ENCODE results near the gene PWP1.

PWP1 gene

DNA sequence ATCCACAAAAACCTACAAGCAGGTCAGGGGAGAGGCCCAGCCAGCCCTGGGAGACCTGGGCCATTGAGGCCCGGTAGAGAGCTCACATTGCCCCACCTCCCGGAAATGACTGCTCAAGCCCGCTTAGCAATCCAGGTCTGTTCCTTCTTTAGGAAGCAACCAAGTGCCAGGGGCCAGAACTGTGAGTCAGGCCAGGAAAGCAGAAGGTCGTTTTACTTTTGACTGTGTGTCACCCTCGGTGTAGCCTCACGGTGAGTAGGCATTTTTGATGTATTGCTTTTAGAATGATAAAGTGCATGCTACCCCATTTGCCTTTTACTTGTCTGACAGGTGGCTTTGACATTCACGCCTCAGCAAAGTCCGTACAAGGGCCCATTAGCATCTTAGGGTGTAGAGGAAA, 25.4 kb upstream of the PWP1 start:
- Histone ChIP-seq H3K9me3 (replicated peaks; ENCODE audit: insufficient read depth, low read length) (no peaks in the 10 kb centered on the region), H4K20me1 (ENCODE audit: insufficient read depth, low read length) (no peaks in the 10 kb centered on the region), H3K27me3 (replicated peaks; ENCODE audit: insufficient read depth, low read length) (no peaks in the 10 kb centered on the region), H3K36me3 (replicated peaks; ENCODE audit: insufficient read depth, low read length) (no peaks in the 10 kb centered on the region), H3K9ac (ENCODE audit: low read length) (no peak overlapping the region), H3K79me2 (ENCODE audit: low read length) (no peaks in the 10 kb centered on the region), H3K4me1 (ENCODE audit: low read length) (no peaks in the 10 kb centered on the region), H2AFZ (ENCODE audit: low read length) (no peak overlapping the region), H3F3A (ENCODE audit: insufficient read depth, low read length) (no peaks in the 10 kb centered on the region), H3K4me3 (ENCODE audit: low read length) (no peak overlapping the region), H3K27ac (ENCODE audit: low read length) (no peak overlapping the region), H3K4me2 (ENCODE audit: low read depth, low read length) (no peak overlapping the region), H3K9me2 (replicated peaks; ENCODE audit: insufficient read depth, low read length) (no peaks in the 10 kb centered on the region)
- TF ChIP-seq EZH2 (optimal IDR thresholded peaks at IDR 0.05; ENCODE audit: low read depth, low read length) (no peak), EZH2phosphoT487 (IDR thresholded peaks at IDR 0.05; ENCODE audit: low read length) (no peak)
- TF ChIP-seq, protein P1, sequence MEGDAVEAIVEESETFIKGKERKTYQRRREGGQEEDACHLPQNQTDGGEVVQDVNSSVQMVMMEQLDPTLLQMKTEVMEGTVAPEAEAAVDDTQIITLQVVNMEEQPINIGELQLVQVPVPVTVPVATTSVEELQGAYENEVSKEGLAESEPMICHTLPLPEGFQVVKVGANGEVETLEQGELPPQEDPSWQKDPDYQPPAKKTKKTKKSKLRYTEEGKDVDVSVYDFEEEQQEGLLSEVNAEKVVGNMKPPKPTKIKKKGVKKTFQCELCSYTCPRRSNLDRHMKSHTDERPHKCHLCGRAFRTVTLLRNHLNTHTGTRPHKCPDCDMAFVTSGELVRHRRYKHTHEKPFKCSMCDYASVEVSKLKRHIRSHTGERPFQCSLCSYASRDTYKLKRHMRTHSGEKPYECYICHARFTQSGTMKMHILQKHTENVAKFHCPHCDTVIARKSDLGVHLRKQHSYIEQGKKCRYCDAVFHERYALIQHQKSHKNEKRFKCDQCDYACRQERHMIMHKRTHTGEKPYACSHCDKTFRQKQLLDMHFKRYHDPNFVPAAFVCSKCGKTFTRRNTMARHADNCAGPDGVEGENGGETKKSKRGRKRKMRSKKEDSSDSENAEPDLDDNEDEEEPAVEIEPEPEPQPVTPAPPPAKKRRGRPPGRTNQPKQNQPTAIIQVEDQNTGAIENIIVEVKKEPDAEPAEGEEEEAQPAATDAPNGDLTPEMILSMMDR (IDR thresholded peaks at IDR 0.05; ENCODE audit: low read length): no peak
- DNase-seq: no peak

DNA sequence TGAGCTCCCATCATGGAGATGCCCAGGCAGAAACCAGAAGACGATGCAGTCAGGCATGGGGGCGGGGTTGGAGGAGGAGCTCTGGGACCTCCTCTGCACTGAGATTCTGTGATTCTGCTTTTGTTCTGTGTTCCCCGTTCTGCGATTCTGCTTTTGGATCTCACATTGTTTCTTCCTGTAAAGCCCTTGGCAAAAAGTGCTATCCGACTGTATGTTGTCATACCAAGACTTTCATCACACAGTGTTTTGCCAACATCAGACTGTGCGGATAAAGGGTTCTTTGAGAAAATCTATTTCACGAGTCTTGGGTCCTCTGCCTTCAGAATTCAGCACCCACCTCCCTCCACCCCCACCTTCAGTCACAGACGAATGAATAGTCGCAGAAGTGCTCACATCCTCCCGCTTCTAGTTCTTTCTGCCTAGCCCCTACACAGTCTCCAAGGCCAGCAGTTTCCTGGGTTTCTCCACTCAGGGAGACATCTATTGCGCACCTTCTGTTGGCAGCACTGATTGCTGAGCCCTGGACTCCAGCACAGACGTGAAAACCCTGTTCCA, 24.7 kb upstream of the PWP1 start:
- no peaks in the 10 kb centered on the region for H3K4me1 ChIP-seq (ENCODE audit: low read length)
- no peaks in the 10 kb centered on the region for H3K36me3 ChIP-seq (replicated peaks; ENCODE audit: insufficient read depth, low read length)
- H3F3A ChIP-seq (ENCODE audit: insufficient read depth, low read length): no peaks in the 10 kb centered on the region
- no peaks in the 10 kb centered on the region for H3K9me3 ChIP-seq (replicated peaks; ENCODE audit: insufficient read depth, low read length)
- H3K9me2 ChIP-seq (replicated peaks; ENCODE audit: insufficient read depth, low read length): no peaks in the 10 kb centered on the region
- H3K27me3 ChIP-seq (replicated peaks; ENCODE audit: insufficient read depth, low read length): no peaks in the 10 kb centered on the region
- no peak overlapping the region for H3K9ac ChIP-seq (ENCODE audit: low read length)
- no peak overlapping the region for H3K27ac ChIP-seq (ENCODE audit: low read length)
- no peak for DNase-seq
- H4K20me1 ChIP-seq (ENCODE audit: insufficient read depth, low read length): no peaks in the 10 kb centered on the region
- H2AFZ ChIP-seq (ENCODE audit: low read length): no peak overlapping the region
- no peaks in the 10 kb centered on the region for H3K79me2 ChIP-seq (ENCODE audit: low read length)
- H3K4me3 ChIP-seq (ENCODE audit: low read length): no peak overlapping the region
- H3K4me2 ChIP-seq (ENCODE audit: low read depth, low read length): no peak overlapping the region
- TF ChIP-seq, protein P1 (IDR thresholded peaks at IDR 0.05; ENCODE audit: low read length): no peak
- TF ChIP-seq EZH2phosphoT487 (IDR thresholded peaks at IDR 0.05; ENCODE audit: low read length) (no peak), EZH2 (optimal IDR thresholded peaks at IDR 0.05; ENCODE audit: low read depth, low read length) (no peak)

DNA sequence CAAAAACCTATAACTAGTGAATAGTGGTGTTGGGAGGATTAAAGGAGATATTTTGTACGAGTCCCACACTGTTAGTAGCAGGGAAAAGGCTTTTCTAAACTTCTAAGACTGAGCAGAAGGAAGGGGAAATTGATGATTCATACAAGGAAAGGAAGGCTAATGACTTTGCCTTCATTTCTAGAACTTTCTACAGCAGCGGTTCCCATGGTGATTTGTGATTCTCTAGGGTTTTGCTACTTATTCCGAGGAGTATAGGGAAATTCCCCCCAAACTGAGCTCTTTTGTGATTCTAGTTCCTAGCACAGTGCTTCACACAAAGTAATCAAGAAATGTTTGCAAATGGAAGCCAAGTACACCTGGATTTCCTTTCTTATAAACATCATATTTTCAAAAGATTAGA, 23.8 kb upstream of the PWP1 start:
- Histone ChIP-seq H3K4me2 (ENCODE audit: low read depth, low read length) (no peak overlapping the region), H3K4me1 (ENCODE audit: low read length) (no peaks in the 10 kb centered on the region), H3K9me2 (replicated peaks; ENCODE audit: insufficient read depth, low read length) (no peaks in the 10 kb centered on the region), H4K20me1 (ENCODE audit: insufficient read depth, low read length) (no peaks in the 10 kb centered on the region), H3K79me2 (ENCODE audit: low read length) (no peaks in the 10 kb centered on the region), H3F3A (ENCODE audit: insufficient read depth, low read length) (no peaks in the 10 kb centered on the region), H3K27me3 (replicated peaks; ENCODE audit: insufficient read depth, low read length) (no peaks in the 10 kb centered on the region), H3K27ac (ENCODE audit: low read length) (no peak overlapping the region), H3K36me3 (replicated peaks; ENCODE audit: insufficient read depth, low read length) (no peaks in the 10 kb centered on the region), H2AFZ (ENCODE audit: low read length) (no peak overlapping the region), H3K9me3 (replicated peaks; ENCODE audit: insufficient read depth, low read length) (no peaks in the 10 kb centered on the region), H3K9ac (ENCODE audit: low read length) (no peak overlapping the region), H3K4me3 (ENCODE audit: low read length) (no peak overlapping the region)
- DNase-seq: no peak
- TF ChIP-seq, protein P1 (IDR thresholded peaks at IDR 0.05; ENCODE audit: low read length): no peak
- no peak for TF ChIP-seq EZH2 (optimal IDR thresholded peaks at IDR 0.05; ENCODE audit: low read depth, low read length)
- TF ChIP-seq EZH2phosphoT487 (IDR thresholded peaks at IDR 0.05; ENCODE audit: low read length): no peak

Measured in MM.1S (cell line).